NCI-H526 treated with DMSO at 0.1 percent for 48 hours (cell line): ENCODE data around the gene PSMC6.
"Not testable (repeated sequence)": the region's sequence is repeated elsewhere in the genome, so short reads cannot be mapped to it uniquely, and the experiment has no call there.

Experiments
- DNase-seq: peaks from one replicate; lab custom pipeline; 2025; lab: John Stamatoyannopoulos, UW

Gene PSMC6

DNA sequence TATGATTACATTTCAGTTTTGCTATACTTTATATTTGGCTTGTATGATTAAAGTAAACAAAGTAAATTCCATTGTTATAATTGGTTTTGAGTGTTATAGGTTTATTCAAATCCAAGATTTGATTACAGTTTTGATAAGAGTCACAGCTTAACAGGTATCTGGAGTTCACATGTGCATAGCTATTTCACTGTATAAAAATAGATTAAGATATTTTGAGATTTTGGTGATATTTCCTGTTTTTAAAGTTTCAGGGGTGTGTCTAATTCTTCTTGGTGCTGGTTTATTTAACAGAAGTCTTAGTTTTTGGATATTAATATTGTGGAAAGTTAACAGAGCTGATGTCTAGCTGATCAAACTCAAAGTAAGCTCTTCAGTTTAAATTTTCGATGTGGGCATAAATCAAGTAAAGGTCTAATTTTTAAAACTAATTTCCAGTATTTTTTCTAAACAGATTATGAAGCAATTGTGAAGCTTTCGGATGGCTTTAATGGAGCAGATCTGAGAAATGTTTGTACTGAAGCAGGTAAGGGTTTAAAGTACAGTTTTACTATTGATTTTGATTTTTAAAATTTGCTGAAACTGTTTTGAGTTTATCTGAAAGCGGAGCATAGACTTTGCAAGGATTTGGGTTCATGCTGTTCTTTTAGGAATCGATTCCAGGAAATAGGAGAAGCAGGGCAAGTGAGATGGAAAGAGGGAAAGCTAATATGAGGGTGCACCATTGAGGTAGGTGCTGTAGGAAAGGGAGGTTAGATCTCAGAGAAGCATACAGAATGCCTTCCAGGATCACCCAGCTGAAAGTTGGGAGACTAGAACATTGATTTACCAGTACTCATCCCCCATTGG, 16.7 kb downstream of the PSMC6 start:
- no peak for DNase-seq

DNA sequence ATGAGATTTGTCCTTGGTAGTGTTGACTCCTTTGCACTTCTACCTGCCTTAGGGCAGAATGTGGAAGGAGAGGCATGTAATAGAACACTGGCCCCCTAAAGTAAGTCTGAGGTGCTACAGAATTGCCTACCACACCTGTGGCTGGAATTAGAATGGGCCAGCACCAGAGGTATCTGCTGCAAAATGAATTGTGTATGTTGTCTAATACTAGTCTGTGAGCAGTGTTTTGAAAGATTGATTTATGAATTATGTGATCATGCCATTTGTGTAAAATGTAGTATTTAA, 17.3 kb downstream of the PSMC6 start:
- DNase-seq = no peak

DNA sequence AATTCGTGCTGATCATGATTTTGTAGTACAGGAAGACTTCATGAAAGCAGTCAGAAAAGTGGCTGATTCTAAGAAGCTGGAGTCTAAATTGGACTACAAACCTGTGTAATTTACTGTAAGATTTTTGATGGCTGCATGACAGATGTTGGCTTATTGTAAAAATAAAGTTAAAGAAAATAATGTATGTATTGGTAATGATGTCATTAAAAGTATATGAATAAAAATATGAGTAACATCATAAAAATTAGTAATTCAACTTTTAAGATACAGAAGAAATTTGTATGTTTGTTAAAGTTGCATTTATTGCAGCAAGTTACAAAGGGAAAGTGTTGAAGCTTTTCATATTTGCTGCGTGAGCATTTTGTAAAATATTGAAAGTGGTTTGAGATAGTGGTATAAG, 20.5 kb downstream of the PSMC6 start:
- not testable (repeated sequence) for DNase-seq

DNA sequence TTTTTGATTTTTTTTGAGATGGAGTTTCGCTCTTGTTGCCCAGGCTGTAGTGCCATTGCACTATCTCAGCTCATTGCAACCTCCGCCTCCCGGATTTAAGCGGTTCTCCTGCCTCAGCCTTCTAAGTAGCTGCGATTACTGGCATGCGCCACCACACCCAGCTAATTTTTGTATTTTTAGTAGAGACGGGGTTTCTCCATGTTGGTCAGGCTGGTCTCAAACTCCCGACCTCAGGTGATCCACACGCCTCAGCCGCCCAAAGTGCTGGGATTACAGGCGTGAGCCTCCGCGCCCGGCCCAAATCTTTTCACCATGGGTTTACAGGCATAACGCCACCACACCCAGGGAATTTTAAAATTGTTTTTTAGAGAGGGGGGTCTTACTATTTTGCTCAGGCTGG, 22.0 kb downstream of the PSMC6 start:
- not testable (repeated sequence) for DNase-seq

DNA sequence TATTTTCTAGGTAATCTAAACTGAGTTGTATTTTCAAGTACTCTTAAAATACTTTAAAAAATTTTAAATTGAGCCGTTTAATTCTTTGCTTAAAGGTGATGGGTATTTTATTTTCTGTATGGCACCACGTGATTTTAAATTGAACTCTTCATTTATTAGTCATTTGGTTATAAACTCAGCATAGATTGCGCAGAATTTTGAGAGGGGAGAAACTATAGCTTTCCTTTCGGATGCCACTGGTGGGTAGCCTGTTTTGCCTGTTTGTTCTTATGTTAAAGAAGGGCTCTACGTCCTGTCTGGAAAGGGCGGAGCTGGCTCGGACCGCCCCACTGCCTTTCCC, 22.6 kb downstream of the PSMC6 start:
- no peak for DNase-seq

DNA sequence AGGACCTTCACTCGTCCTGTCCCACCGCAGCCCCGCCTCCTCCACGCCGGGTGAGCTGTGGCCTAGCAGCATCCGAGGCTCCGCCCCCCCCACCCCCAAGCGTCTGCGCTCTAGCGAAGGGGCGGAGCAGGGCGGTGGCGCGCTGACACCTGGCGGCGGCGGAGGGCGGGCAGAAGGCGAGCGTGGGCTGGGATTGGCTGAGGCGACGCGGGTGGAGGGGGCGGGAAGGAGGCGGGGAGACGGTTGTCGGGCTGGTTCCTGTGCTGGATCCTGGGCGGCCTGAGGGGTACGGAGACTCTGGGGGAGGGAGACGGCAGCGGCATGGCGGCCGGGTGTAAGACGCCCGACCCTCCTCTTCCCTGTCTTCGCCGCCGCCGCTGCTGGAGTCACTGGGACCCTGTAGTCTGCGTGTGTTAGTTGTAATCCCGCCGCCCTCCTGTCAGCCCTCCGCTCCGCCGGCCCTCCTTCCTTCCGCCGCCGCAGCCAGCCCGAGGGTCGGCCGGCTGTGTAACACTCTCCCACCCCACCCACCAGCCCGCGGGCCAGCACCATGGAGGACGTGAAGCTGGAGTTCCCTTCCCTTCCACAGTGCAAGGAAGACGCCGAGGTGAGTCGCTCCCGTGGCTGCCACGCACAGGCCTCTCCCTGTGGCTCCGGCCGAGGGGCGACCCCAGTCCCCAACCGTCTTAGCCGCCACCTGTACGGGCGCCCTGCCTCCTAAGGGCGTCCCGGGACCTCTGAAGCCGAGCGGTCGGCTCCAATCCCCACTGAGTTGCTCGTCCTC, 23.1 kb downstream of the PSMC6 start, which contains the start of gene STYX:
TSS of gene STYX (plus strand) at position 242 of the 784 bp plus-strand sequence. CDS start at position 551, 309 bp downstream.
- DNase-seq = peak; percentile 93

DNA sequence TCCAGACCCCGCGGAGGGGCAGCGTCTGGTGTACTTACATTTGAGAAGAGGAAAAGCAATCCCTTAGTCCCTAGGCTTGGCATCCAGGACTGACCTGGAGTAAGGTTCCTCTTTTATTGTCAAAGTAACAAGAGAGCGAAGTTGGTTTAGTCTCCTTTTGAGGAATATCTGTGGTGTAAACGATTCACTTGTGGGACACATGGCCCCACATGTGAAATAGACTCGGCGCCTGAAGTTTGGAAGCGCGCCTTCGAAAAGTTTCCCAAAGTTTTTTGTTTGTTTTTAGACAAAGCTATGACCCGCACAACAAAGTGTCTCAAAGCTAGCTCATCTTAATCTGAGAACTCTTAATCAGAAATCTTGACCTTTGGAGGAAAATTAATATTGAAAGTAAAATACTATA, 23.7 kb downstream of the PSMC6 start:
- DNase-seq = no peak

DNA sequence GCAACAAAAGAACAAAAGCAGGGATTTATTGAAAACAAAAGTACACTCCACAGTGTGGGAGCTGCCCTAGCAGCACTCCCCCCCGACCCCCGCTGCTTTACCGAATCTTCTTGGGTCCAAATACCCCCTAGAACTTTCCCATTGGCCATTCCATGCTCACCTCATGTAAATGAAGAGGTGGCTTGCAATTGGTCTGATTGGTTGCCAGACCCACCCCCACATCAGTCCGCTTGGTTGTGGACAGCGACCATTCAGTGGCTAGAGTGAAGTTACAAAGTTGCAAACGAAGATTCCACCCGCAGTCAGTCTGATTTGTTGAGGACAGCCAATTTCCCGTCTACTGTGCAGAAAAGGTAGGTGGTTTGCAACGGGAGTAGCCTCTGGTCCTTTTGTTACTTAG, 26.8 kb downstream of the PSMC6 start:
- no peak for DNase-seq

DNA sequence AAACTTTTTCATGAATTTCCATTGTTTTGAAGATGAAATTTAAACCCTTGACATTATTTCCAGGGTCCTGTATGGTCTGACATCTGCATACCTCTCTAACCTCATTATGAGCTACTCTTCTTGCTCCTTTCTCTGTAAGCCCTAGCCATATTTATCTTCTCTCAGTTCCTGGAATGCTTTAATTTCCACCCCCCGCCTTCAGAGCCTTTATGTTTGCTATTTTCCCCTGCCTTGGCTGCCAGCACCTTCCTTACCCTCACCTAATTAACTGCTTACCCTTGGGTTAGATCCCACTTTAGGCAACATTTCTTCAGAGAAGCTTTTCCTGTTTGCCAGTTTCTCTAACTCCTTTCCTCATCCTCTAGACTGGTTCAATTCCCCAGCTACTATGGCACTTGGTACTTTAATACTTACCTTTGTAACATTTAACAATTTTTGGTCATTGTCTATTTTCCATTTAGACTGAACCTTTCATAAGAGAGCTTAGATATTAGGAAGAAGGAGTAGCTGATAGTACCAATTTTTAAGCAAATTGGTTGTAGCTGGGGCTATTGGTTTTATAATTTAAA, 29.0 kb downstream of the PSMC6 start:
- DNase-seq = no peak

DNA sequence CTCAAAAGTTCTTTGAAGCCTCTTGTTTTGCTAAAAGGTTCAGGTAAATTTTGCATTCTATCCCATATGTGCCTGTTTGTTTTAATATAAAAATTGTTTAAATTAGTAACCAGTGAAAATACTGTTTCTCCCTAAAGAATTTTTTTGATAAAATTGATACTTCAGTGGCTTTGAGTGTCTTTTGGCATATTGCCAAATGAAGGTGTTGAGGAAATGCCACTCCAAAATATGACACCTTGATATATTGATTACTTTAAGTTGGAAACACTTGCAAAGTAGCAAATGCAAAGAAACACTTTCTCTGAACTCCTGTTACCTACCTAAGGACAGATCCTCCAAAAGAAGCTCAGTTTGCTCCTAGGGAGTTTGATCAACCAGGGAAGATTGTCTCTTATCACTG, 31.4 kb downstream of the PSMC6 start:
- no peak for DNase-seq

DNA sequence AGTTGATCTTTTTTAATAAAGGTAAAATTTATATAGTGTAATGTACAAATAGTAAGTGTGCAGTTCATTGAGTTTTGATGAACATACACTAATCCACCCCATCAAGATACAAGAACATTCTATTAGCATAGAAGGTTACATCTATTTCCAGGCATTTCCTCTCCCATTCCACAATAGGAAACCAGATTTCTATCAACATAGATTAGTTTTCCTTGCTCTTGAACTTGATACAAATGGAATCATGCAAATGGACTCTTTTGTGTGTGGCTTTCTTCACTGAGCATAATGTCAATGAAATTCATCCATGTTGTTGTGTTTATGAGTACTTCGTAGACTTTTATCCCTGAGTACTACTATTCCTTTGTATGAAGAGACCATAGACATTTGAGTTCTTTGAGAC, 33.8 kb downstream of the PSMC6 start:
- DNase-seq = no peak

DNA sequence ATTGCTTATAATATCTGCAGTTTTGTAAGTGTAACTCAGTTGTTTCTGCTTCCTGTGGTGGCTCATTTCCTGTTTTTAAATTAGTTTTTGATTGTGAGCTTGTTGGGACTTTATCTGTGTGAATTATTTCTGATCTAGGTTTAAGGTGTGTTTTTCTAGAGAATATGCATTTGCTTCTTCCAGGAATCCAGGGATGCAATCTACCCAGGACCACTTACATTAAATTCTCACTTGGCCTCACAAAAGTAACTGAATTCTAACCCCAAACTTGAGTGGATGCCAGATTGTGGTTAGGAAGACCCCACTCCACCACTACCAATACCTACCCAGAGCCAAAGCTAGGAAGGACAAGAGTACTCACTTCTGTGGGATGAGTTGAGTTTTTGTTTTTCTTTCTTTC, 34.9 kb downstream of the PSMC6 start:
- DNase-seq = no peak

DNA sequence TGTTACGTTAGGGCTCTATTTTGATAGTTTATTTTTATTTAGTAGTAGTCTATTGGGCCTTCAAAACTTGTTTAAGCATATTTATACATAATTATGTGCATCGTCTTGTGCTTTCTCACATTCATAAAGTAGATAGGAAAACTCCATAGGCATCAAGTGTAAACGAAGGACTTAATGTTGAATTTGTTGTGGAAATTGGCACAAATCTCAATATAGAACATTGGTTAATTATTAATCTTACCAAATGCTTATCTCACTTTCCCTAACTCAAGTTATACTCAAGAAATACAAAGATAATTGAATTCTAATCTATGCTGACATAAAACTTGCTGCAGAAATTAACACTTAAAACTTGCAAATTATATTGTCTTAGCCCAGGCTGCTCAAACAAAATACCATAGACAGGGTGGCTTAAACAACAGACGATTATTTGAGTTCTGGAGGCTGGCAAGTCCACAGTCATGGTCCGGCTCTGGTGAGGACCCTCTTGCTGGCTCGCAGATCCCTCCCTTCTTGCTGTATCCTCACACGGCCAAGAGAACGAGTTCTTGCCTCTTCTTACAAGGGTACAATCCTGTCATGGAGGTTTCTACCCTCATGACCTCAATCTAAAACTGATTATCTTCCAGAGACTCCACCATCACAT, 41.8 kb downstream of the PSMC6 start:
- DNase-seq = no peak

DNA sequence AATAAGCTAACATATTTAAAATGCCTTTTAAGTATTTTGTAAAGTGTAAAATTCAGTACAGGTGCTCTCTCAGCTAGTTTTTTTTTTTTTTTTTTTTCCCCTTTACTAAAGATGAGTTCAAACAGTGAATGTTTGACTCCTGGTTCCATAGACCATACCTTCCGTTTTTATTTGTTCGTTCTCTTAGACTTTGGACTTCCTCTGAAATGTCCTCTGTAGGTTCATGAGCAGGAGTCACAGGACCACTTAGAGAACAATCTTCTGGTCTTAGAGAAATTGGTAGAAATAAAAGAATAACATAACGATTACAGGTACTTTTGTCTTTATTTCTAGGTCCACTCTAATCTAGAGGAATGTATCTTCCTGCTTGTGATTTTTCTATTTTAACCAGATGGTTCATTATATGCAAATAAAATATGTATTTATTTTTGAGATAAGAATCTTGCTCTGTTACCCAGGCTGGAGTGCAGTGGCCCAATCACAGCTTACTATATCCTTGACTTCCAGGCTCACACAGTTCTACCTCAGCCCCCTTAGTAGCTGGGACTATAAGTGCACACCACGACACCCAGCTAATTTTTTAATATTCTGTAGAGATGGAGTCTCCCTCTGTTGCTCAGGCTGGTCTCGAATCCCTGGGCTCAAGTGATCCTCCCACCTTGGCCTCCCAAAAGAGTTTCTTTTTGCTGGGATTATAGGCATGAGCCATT, 48.8 kb downstream of the PSMC6 start:
- peak; percentile 14 for DNase-seq

DNA sequence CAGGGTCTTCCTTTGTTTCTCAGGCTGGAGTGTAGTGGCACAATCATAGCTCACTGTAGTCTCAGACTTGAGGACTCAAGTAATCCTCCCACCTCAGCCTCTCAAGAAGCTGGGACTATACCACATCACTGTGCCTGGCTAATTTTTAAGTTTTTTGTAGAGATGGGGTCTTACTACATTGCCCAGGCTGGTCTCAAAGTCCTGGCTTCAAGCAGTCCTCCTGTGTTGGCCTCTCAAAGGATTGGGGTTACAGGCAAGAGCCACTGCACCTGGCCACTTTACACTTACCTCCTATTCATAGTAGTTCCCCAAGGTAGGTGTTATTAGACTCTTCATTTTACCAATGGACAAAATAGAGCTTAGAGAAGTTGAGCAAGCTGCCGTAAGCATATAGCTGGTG, 52.1 kb downstream of the PSMC6 start:
- no peak for DNase-seq

DNA sequence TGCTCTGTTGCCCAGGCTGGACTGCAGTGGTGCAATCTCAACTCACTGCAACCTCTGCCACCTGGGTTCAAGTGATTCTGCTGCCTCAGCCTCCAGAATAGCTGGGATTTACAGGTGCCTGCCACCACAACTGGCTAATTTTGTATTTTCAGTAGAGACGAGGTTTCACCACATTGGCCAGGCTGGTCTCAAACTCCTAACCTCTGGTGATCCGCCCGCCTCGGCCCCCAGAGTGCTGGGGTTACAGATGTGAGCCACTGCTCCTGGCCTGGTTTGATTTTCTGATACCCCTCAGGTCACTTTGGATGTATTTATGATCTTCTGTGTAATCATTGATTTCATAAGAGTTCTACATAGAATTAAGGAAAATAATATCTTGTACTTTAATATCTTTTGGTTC, 55.9 kb downstream of the PSMC6 start:
- DNase-seq = not testable (repeated sequence)

DNA sequence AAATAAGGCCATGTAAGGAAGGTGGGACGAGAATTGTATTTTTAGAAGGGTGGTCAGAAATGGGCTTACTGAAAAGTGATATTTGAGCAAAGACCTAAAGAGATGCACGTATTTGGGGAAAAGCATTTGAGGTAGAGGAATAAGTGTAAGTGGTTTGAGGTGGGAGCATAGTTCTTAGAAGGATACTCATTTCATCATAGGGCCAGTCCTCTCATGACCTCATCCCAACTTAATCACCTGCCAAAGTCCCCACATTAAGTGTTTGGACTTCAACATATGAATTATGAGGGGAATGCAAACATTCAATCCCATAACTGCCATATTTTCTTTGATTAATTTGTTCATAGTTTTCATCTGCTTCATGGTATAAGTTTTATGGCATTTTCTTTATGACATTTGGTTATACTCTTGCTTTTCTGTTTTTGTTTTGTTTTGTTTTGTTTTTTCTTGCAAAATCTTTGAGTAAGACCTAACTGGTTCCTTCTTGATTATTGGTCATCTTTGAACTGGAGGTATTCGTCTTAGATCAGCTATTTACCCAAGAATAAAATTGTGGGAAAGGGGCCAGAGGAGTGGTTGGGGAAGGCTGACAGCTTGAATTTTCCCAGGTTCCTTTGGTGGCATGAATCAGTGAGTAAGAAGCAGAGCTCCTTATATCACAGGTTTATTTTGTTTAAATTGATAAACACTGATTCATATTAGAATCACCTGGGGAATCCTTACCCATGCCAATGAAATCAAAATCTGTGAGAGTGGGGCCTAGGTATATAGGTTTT, 60.2 kb downstream of the PSMC6 start:
- no peak for DNase-seq

DNA sequence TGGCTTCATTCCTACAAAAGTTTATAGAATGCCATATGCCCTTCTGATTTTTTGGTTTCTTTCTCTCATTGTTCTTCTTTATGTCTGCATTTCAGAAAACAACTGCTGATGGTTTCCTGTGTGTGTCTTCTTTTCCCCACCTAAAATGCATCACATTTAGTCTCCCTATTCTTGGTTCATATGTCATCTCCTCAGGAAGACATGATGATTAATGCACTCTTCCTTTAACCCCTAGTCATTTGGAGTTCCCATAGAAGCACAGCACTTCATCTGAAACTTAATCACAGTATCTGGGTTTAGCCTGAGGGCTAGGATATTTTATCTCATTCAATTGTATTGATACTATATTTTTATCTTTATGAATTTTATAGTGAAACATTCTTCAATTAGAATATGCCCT, 62.9 kb downstream of the PSMC6 start:
- no peak for DNase-seq

DNA sequence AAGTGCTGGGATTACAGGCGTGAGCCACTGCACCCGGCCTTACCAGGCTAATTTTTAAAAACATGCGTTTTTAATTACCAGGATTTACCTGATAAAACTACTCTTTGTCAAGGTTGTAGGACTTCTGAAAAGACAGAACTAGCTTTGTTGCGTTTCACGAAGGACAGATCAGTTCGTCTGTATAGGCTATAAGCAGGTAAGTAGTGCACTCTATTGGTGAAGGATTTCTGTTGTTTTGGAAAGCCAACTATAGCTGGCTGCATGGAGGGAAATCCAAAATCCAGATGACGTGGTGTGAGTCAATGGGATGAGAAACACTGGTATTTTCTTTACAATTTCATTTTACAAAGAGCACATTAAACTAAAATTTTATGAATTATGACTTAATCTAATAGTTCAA, 69.8 kb downstream of the PSMC6 start:
- no peak for DNase-seq
